ENCODE measurements around the gene INSL3.
"Not testable (repeated sequence)": the region's sequence is repeated elsewhere in the genome, so short reads cannot be mapped to it uniquely, and the experiment has no call there.

Gene INSL3

GRCh38 chr19:17790059-17790780 lies 31.1 kb downstream of the INSL3 start:
- DNase-seq (ENCODE audit: low spot score) = no peak
- Histone ChIP-seq H3K4me3 (no peak overlapping the region), H3K27ac (no peak overlapping the region)
- TF ChIP-seq CTCF (IDR thresholded peaks at IDR 0.05) = no peak

DNA sequence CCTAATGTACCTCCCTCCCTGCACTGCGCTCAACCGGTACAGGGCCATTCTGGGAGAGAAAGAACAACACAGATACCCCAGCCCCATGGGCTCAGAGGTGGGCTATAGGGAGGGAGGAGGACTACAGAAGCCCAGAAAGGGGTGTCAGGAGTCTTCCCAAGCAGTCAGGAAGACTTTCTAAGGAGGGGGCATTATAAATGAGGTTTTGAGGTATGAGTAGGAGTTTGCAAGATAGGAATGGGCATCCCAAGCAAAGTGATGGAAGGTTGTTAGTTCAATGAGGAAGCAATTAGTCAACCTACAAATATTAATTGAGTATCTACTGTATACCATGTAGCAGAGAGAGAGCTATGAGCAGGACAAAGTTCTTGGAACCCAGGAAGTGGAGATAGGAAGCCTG lies 32.7 kb downstream of the INSL3 start:
- Histone ChIP-seq H3K27ac (no peak overlapping the region), H3K4me3 (no peak overlapping the region)
- no peak for DNase-seq (ENCODE audit: low spot score)
- TF ChIP-seq CTCF (IDR thresholded peaks at IDR 0.05) = no peak

GRCh38 chr19:17787274-17787913 lies 33.9 kb downstream of the INSL3 start:
- DNase-seq (ENCODE audit: low spot score) = no peak
- H3K27ac ChIP-seq = no peak overlapping the region
- no peak for TF ChIP-seq CTCF (IDR thresholded peaks at IDR 0.05)

GRCh38 chr19:17784201-17785008 lies 36.9 kb downstream of the INSL3 start:
- no peak for DNase-seq (ENCODE audit: low spot score)
- peak; percentile 67 for TF ChIP-seq CTCF (IDR thresholded peaks at IDR 0.05)
- Histone ChIP-seq H3K27ac (no peak overlapping the region), H3K4me3 (no peak overlapping the region)

More at GRCh38 chr19:17787274-17787913, 33.9 kb downstream of the INSL3 start:
- no peak overlapping the region for H3K4me3 ChIP-seq

DNA sequence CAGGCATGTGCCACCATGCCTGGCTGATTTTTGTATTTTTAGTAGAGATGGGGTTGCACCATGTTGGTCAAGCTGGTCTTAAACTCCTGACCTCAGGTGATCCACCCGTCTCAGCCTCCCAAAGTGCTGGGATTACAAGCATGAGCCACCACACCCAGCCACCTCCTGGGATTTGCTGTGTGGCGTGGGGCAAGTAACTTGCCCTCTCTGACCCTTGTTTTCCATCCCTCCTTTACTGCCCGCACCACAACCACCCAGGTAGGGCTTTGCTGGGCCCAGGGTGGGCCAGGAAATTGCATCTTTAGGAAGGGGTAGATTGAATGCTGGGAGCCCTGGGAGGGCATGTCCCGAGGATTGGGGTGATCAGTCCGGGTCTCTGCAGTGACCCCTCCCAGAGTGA lies 37.6 kb downstream of the INSL3 start:
- not testable (repeated sequence) for H3K4me3 ChIP-seq; DNase-seq (ENCODE audit: low spot score); H3K27ac ChIP-seq

DNA sequence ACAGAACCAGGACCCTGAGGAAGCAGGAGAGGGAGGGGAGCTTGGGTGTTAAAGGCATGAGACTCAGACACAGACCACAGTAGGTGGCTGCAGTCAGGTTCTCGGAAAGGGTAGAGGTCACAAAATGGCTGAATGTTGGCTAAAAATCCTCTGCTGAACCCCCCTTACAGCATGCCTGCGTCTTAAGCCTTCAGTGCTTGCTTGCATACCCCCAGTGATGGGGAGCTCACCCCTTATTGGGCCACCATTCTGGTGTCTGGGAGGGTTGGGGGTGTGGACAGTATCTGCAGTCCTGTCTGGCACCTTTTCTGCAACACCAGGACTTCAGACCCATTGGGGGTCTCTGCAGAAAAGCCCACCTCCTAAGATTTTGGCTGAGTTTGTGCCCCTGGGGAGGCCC lies 40.5 kb downstream of the INSL3 start:
- Histone ChIP-seq H3K27ac (no peak overlapping the region), H3K4me3 (no peak overlapping the region)
- TF ChIP-seq CTCF (IDR thresholded peaks at IDR 0.05) = no peak
- DNase-seq (ENCODE audit: low spot score) = no peak

Data from coronary artery (tissue), 2 donors.